Activated CD4-positive, alpha-beta T cell treated with anti-CD3 and anti-CD28 coated beads for 1 hour (primary cell): ENCODE measurements around the gene AUTS2.
"Not testable (repeated sequence)": the region's sequence is repeated elsewhere in the genome, so short reads cannot be mapped to it uniquely, and the experiment has no call there.

Experiments
- DNase-seq: peaks from one replicate; pipeline ENCODE4 v3.0.0-alpha.2; 2020

AUTS2 gene

GRCh38 chr7:70788276-70788675, 1190.0 kb downstream of the AUTS2 start:
- DNase-seq = no peak

GRCh38 chr7:70789481-70790214, 1191.4 kb downstream of the AUTS2 start:
- no peak for DNase-seq

- no peak for DNase-seq
Measured at GRCh38 chr7:70790215-70791073, 1192.2 kb downstream of the AUTS2 start.

- DNase-seq = no peak
Measured at GRCh38 chr7:70791341-70791740, 1193.1 kb downstream of the AUTS2 start.

- DNase-seq = no peak
Measured at GRCh38 chr7:70793060-70793459, 1194.8 kb downstream of the AUTS2 start.

GRCh38 chr7:70793821-70794220, 1195.5 kb downstream of the AUTS2 start:
- no peak for DNase-seq

GRCh38 chr7:70794962-70795361, 1196.7 kb downstream of the AUTS2 start:
- no peak for DNase-seq

GRCh38 chr7:70795948-70796347, 1197.7 kb downstream of the AUTS2 start:
- no peak for DNase-seq

GRCh38 chr7:70797109-70797514, 1198.8 kb downstream of the AUTS2 start:
- DNase-seq = no peak

- DNase-seq = no peak
Measured at GRCh38 chr7:70799841-70800405, 1201.6 kb downstream of the AUTS2 start.

GRCh38 chr7:70805360-70805759, 1207.1 kb downstream of the AUTS2 start:
- DNase-seq = no peak

GRCh38 chr7:70807650-70808049, 1209.4 kb downstream of the AUTS2 start:
- no peak for DNase-seq

GRCh38 chr7:70808876-70809275, 1210.6 kb downstream of the AUTS2 start:
- DNase-seq = no peak

- DNase-seq = no peak
Measured at GRCh38 chr7:70810558-70811139, 1212.4 kb downstream of the AUTS2 start.

- no peak for DNase-seq
Measured at GRCh38 chr7:70812511-70812910, 1214.2 kb downstream of the AUTS2 start.

- not testable (repeated sequence) for DNase-seq
Measured at GRCh38 chr7:70822490-70822889, 1224.2 kb downstream of the AUTS2 start.

GRCh38 chr7:70829221-70830059, 1231.2 kb downstream of the AUTS2 start:
- DNase-seq = peak; percentile 13

- no peak for DNase-seq
Measured at GRCh38 chr7:70830060-70830395, 1231.8 kb downstream of the AUTS2 start.

GRCh38 chr7:70830426-70830825, 1232.2 kb downstream of the AUTS2 start:
- DNase-seq = no peak

GRCh38 chr7:70833726-70834125, 1235.5 kb downstream of the AUTS2 start:
- no peak for DNase-seq

GRCh38 chr7:70834424-70834823, 1236.1 kb downstream of the AUTS2 start:
- no peak for DNase-seq

- DNase-seq = no peak
Measured at GRCh38 chr7:70835658-70836057, 1237.4 kb downstream of the AUTS2 start.

- no peak for DNase-seq
Measured at GRCh38 chr7:70836279-70836678, 1238.0 kb downstream of the AUTS2 start.
